HG03159 (cell line): ENCODE results near the gene DPP7.

ENCODE experiments used
- ATAC-seq: cut with Tn5 transposase; IDR thresholded peaks from one replicate; pipeline ENCODE4 v1.9.1; 2021; ENCODE audit warnings: mild to moderate bottlenecking, moderate library complexity; ENCODE audit not compliant: unreplicated experiment

The DPP7 gene

GRCh38 chr9:137095664-137096517 lies 18.6 kb downstream of the DPP7 start:
- ATAC-seq: no peak

- no peak for ATAC-seq
Measured at GRCh38 chr9:137089232-137089947, 25.1 kb downstream of the DPP7 start.

- no peak for ATAC-seq
Measured at GRCh38 chr9:137088121-137088520, 26.4 kb downstream of the DPP7 start.

GRCh38 chr9:137087409-137087925 lies 27.1 kb downstream of the DPP7 start:
- ATAC-seq: no peak

GRCh38 chr9:137086531-137087408 lies 27.8 kb downstream of the DPP7 start, which contains the start of gene MAN1B1:
TSS of gene MAN1B1 (plus strand) at chr9:137086985. CDS start at chr9:137087000, 15 bp downstream.
- peak; percentile 82 for ATAC-seq

- no peak for ATAC-seq
Measured at GRCh38 chr9:137085920-137086530, 28.5 kb downstream of the DPP7 start.

GRCh38 chr9:137084526-137084925 lies 30.0 kb downstream of the DPP7 start:
- no peak for ATAC-seq

- ATAC-seq: no peak
Measured at GRCh38 chr9:137083394-137084004, 31.0 kb downstream of the DPP7 start.

GRCh38 chr9:137082925-137083290 lies 31.6 kb downstream of the DPP7 start:
- no peak for ATAC-seq

- no peak for ATAC-seq
Measured at GRCh38 chr9:137082222-137082924, 32.2 kb downstream of the DPP7 start.

GRCh38 chr9:137080260-137081122 lies 34.0 kb downstream of the DPP7 start:
- no peak for ATAC-seq

- no peak for ATAC-seq
Measured at GRCh38 chr9:137079401-137079787, 35.1 kb downstream of the DPP7 start.

GRCh38 chr9:137078701-137079400 lies 35.7 kb downstream of the DPP7 start:
- no peak for ATAC-seq

- ATAC-seq: peak; percentile 18
Measured at GRCh38 chr9:137077758-137078693, 36.5 kb downstream of the DPP7 start.

GRCh38 chr9:137077010-137077747 lies 37.4 kb downstream of the DPP7 start, which contains the start of gene UAP1L1:
TSS of gene UAP1L1 (plus strand) at chr9:137077517. CDS start at chr9:137077533, 16 bp downstream.
- peak; percentile 57 for ATAC-seq

- ATAC-seq: no peak
Measured at GRCh38 chr9:137076636-137077009, 37.9 kb downstream of the DPP7 start.
